Activated naive CD4-positive, alpha-beta T cell treated with anti-CD3 and anti-CD28 coated beads for 36 hours (primary cell): ENCODE data around the gene ARF5. TPM values are rescaled to one million over a fixed set of nuclear protein-coding genes. Genes with fewer than 3 reads are reported as not detected.

ENCODE experiments used
- CTCF ChIA-PET: fragments of 350-600 bp; sonication (Branson Sonifier 250); formaldehyde crosslinking; loops from one replicate; lab custom pipeline; 2021; ENCODE audit warnings: antibody characterized with exemption; lab: Charles Lee
- DNase-seq: peaks from one replicate; pipeline ENCODE4 v3.0.0-alpha.2; 2020
- H3K27ac Mint-ChIP-seq: one replicate; pipeline ENCODE4 v1.8.0; 2021; ENCODE audit warnings: mild to moderate bottlenecking, mixed read lengths
- H3K27me3 Mint-ChIP-seq: one replicate; pipeline ENCODE4 v1.8.0; 2021; ENCODE audit warnings: low read depth, mixed read lengths
- H3K36me3 Mint-ChIP-seq: one replicate; pipeline ENCODE4 v1.8.0; 2021; ENCODE audit warnings: low read depth, mixed read lengths
- H3K4me1 Mint-ChIP-seq: one replicate; pipeline ENCODE4 v1.8.0; 2021; ENCODE audit warnings: low read depth, mixed read lengths
- H3K4me3 Mint-ChIP-seq: one replicate; pipeline ENCODE4 v1.8.0; 2021; ENCODE audit warnings: mild to moderate bottlenecking, moderate library complexity, mixed read lengths
- H3K9me3 Mint-ChIP-seq: one replicate; pipeline ENCODE4 v1.8.0; 2021; ENCODE audit warnings: mixed read lengths
- intact Hi-C: fragments of 100-400 bp; cut with micrococcal nuclease; formaldehyde crosslinking; loops from one replicate; pipeline ENCODE4 v1.15.1; 2023
- total RNA-seq, 2 experiments: library from RNA; stranded (reverse); gene quantifications; one replicate each; pipeline ENCODE4 v1.2.3, GENCODE V29; 2021

ARF5 gene
- total RNA-seq, 2 experiments from 2014 or later: 109 to 115 TPM

GRCh38 chr7:127618775-127619174 lies 30.6 kb downstream of the ARF5 start:
- H3K4me1 Mint-ChIP-seq: peaks cover 5% of the 10 kb centered on the region
- no peaks in the 10 kb centered on the region for H3K36me3 Mint-ChIP-seq
- H3K27ac Mint-ChIP-seq: no peak overlapping the region
- no peaks in the 10 kb centered on the region for H3K9me3 Mint-ChIP-seq
- H3K4me3 Mint-ChIP-seq: no peak overlapping the region
- peaks cover 45% of the 10 kb centered on the region for H3K27me3 Mint-ChIP-seq
- intact Hi-C loops: no loop called here
- CTCF ChIA-PET: no interaction called here
- no peak for DNase-seq

- Mint-ChIP-seq H3K27me3 (peaks cover 46% of the 10 kb centered on the region), H3K27ac (no peak overlapping the region), H3K36me3 (no peaks in the 10 kb centered on the region), H3K4me3 (no peak overlapping the region), H3K4me1 (peaks cover 5% of the 10 kb centered on the region), H3K9me3 (no peaks in the 10 kb centered on the region)
- intact Hi-C loops: no loop called here
- DNase-seq: no peak
- CTCF ChIA-PET: no interaction called here
Measured at GRCh38 chr7:127619681-127620405, 31.6 kb downstream of the ARF5 start.

GRCh38 chr7:127620406-127621233 lies 32.4 kb downstream of the ARF5 start:
- intact Hi-C loops: no loop called here
- Mint-ChIP-seq H3K27ac (no peak overlapping the region), H3K27me3 (peaks cover 43% of the 10 kb centered on the region), H3K4me1 (peaks cover 5% of the 10 kb centered on the region), H3K9me3 (no peaks in the 10 kb centered on the region), H3K36me3 (no peaks in the 10 kb centered on the region), H3K4me3 (no peak overlapping the region)
- CTCF ChIA-PET: no interaction called here
- no peak for DNase-seq

- Mint-ChIP-seq H3K27me3 (peaks cover 17% of the 10 kb centered on the region), H3K4me1 (peaks cover 6% of the 10 kb centered on the region), H3K9me3 (no peaks in the 10 kb centered on the region), H3K36me3 (no peaks in the 10 kb centered on the region), H3K27ac (no peak overlapping the region), H3K4me3 (no peak overlapping the region)
- CTCF ChIA-PET: no interaction called here
- DNase-seq: no peak
- intact Hi-C loops: loop anchor here (5.0 kb wide), 1 partner anchor 78 kb away; no protein-coding TSS in a partner anchor
Measured at GRCh38 chr7:127625331-127625730, 37.1 kb downstream of the ARF5 start.

GRCh38 chr7:127628445-127628844 lies 40.2 kb downstream of the ARF5 start:
- H3K36me3 Mint-ChIP-seq: no peaks in the 10 kb centered on the region
- no peaks in the 10 kb centered on the region for H3K9me3 Mint-ChIP-seq
- peaks cover 2% of the 10 kb centered on the region for H3K4me1 Mint-ChIP-seq
- intact Hi-C loops: loop anchor here (5.0 kb wide), 1 partner anchor 81 kb away; no protein-coding TSS in a partner anchor
- no peak overlapping the region for H3K27ac Mint-ChIP-seq
- peaks cover 5% of the 10 kb centered on the region for H3K27me3 Mint-ChIP-seq
- DNase-seq: no peak
- CTCF ChIA-PET: interaction anchor here (0.8 to 2.9 kb wide), 3 partner anchors 40 to 581 kb away, joined by 3 to 10 read pairs (median 3); partner anchors contain the start of gene ARF5
- no peak overlapping the region for H3K4me3 Mint-ChIP-seq

GRCh38 chr7:127629268-127629854 lies 41.1 kb downstream of the ARF5 start:
- H3K4me1 Mint-ChIP-seq: peaks cover 2% of the 10 kb centered on the region
- intact Hi-C loops: loop anchor here (5.0 kb wide), 1 partner anchor 82 kb away; no protein-coding TSS in a partner anchor
- CTCF ChIA-PET: interaction anchor here (0.6 to 2.9 kb wide), 6 partner anchors 10 to 1962 kb away, joined by 3 to 10 read pairs (median 4); partner anchors contain the start of gene ARF5
- DNase-seq: peak; percentile 48
- no peak overlapping the region for H3K27ac Mint-ChIP-seq
- H3K4me3 Mint-ChIP-seq: no peak overlapping the region
- H3K27me3 Mint-ChIP-seq: peaks cover 5% of the 10 kb centered on the region
- H3K9me3 Mint-ChIP-seq: no peaks in the 10 kb centered on the region
- no peaks in the 10 kb centered on the region for H3K36me3 Mint-ChIP-seq

- intact Hi-C loops: no loop called here
- Mint-ChIP-seq H3K27ac (no peak overlapping the region), H3K4me3 (no peak overlapping the region), H3K9me3 (no peaks in the 10 kb centered on the region), H3K27me3 (peaks cover 8% of the 10 kb centered on the region), H3K4me1 (peaks cover 6% of the 10 kb centered on the region), H3K36me3 (no peaks in the 10 kb centered on the region)
- DNase-seq: no peak
- CTCF ChIA-PET: no interaction called here
Measured at GRCh38 chr7:127632276-127632910, 44.2 kb downstream of the ARF5 start.

- peaks cover 4% of the 10 kb centered on the region for H3K4me1 Mint-ChIP-seq
- no peak for DNase-seq
- intact Hi-C loops: no loop called here
- H3K4me3 Mint-ChIP-seq: no peak overlapping the region
- H3K27me3 Mint-ChIP-seq: peaks cover 10% of the 10 kb centered on the region
- CTCF ChIA-PET: no interaction called here
- no peaks in the 10 kb centered on the region for H3K36me3 Mint-ChIP-seq
- no peaks in the 10 kb centered on the region for H3K9me3 Mint-ChIP-seq
- H3K27ac Mint-ChIP-seq: no peak overlapping the region
Measured at GRCh38 chr7:127635659-127636285, 47.6 kb downstream of the ARF5 start.

GRCh38 chr7:127638197-127638596 lies 50.0 kb downstream of the ARF5 start:
- peaks cover 4% of the 10 kb centered on the region for H3K4me1 Mint-ChIP-seq
- H3K9me3 Mint-ChIP-seq: no peaks in the 10 kb centered on the region
- CTCF ChIA-PET: no interaction called here
- H3K4me3 Mint-ChIP-seq: no peak overlapping the region
- no peak overlapping the region for H3K27ac Mint-ChIP-seq
- intact Hi-C loops: no loop called here
- peaks cover 10% of the 10 kb centered on the region for H3K27me3 Mint-ChIP-seq
- DNase-seq: no peak
- H3K36me3 Mint-ChIP-seq: no peaks in the 10 kb centered on the region
